ENCODE data around the gene SLC1A4.

The SLC1A4 gene

DNA sequence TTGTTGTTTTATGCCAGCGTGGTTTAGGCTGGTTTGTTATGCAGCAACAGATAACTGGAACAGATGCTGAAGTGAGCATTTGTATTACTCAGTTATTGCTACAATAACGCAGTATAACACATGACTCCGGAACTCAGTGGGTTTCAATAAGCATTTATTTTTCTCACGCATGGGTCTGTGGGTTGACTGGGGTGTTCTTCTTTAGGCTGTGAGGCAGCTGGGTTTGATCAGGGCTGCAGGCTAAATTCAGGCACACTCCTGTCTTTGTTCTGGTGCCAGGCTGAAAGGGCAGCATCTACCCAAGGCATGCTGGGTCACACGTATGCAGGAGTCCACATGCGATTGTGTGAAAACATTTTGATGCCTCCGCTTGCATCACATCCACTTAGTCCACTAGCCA, 3.8 kb upstream of the SLC1A4 start:
- H3K27ac ChIP-seq = no peak overlapping the region
- H3K4me3 ChIP-seq (ENCODE audit: low read depth, low read length) = no peak overlapping the region
- TF ChIP-seq, protein P1, sequence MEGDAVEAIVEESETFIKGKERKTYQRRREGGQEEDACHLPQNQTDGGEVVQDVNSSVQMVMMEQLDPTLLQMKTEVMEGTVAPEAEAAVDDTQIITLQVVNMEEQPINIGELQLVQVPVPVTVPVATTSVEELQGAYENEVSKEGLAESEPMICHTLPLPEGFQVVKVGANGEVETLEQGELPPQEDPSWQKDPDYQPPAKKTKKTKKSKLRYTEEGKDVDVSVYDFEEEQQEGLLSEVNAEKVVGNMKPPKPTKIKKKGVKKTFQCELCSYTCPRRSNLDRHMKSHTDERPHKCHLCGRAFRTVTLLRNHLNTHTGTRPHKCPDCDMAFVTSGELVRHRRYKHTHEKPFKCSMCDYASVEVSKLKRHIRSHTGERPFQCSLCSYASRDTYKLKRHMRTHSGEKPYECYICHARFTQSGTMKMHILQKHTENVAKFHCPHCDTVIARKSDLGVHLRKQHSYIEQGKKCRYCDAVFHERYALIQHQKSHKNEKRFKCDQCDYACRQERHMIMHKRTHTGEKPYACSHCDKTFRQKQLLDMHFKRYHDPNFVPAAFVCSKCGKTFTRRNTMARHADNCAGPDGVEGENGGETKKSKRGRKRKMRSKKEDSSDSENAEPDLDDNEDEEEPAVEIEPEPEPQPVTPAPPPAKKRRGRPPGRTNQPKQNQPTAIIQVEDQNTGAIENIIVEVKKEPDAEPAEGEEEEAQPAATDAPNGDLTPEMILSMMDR (IDR thresholded peaks at IDR 0.05; ENCODE audit: low read depth, low read length) = no peak
- no peaks in the 10 kb centered on the region for H3K27me3 ChIP-seq (ENCODE audit: insufficient read depth, low read depth, severe bottlenecking)
- DNase-seq = no peak
- H3K9me3 ChIP-seq (ENCODE audit: severe bottlenecking) = no peaks in the 10 kb centered on the region
- H3K36me3 ChIP-seq = peaks cover 3% of the 10 kb centered on the region

DNA sequence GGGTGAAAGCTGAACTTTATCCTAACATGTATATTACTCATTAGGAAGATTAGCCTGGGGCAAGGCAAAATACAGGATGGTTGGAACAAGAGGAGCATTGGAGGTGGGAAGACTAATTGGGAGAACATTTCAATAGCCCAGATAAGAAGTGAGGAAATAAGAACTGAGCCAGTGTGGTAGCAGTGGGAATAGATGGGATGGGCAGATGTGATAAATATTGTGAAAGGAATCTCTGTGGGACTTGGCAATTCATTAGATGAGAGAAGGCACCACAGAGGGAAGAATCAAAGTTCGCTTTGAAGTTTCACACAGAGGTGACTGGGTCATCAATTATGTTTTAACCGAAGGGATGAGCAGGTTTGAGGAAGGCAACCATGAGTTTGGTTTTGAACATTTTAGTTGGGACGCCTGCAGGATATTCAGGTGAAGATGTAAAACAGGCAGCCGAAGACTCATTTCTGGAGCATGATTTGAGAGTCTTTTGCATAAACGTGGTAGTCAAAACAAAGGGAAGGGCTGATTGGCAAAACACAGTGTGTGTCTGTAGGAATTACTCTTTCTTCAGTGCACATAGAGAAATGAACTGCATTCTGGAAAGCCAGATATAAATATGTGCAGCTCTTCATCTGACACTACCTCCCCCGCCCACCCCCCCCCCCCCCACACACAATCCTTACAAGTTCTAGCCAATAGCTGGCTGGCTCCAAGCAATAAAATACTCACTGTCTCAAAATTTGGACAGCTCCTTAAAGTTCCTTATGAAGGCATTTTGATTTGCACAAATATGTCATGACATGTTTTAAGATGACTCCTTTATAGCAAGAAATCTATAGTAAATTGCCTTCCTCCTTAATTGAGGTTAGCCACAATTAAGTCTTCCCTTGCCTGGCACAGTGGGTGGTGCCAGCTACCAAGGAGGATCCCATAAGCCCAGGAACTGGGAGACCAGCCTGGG, 1.9 kb upstream of the SLC1A4 start:
- DNase-seq = no peak
- Histone ChIP-seq H3K4me3 (ENCODE audit: low read depth, low read length) (peak overlapping the region; percentile 53), H3K36me3 (peaks cover 3% of the 10 kb centered on the region), H3K9me3 (ENCODE audit: severe bottlenecking) (no peaks in the 10 kb centered on the region), H3K27me3 (ENCODE audit: insufficient read depth, low read depth, severe bottlenecking) (no peaks in the 10 kb centered on the region), H3K27ac (peak overlapping the region; percentile 97)
- TF ChIP-seq, protein P1 (IDR thresholded peaks at IDR 0.05; ENCODE audit: low read depth, low read length) = no peak

DNA sequence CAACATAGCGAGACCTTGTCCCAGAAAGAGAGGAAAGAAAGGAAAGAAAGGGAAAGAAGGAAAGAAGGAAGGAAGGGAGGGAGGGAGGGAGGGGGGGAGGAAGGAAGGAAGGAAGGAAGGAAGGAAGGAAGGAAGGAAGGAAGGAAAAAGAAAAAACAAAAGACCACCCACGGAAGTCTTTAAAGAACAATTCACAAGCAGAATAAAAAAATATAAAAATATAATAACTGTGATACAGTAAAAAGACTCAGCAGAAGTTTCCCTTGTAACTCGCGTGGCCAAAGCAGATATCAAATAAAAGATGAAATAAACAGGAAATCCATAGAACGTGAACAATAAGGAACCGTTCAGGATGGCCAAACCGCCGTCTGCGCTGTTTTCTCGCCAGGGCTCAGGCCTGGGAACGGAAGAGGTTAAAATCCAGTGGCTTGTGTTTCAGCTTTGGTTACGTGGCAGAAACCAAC, 1.2 kb upstream of the SLC1A4 start:
- Histone ChIP-seq H3K27ac (peak overlapping the region; percentile 97), H3K27me3 (ENCODE audit: insufficient read depth, low read depth, severe bottlenecking) (no peaks in the 10 kb centered on the region), H3K36me3 (peaks cover 3% of the 10 kb centered on the region), H3K9me3 (ENCODE audit: severe bottlenecking) (no peaks in the 10 kb centered on the region), H3K4me3 (ENCODE audit: low read depth, low read length) (peak overlapping the region; percentile 53)
- TF ChIP-seq, protein P1 (IDR thresholded peaks at IDR 0.05; ENCODE audit: low read depth, low read length) = no peak
- DNase-seq = no peak

DNA sequence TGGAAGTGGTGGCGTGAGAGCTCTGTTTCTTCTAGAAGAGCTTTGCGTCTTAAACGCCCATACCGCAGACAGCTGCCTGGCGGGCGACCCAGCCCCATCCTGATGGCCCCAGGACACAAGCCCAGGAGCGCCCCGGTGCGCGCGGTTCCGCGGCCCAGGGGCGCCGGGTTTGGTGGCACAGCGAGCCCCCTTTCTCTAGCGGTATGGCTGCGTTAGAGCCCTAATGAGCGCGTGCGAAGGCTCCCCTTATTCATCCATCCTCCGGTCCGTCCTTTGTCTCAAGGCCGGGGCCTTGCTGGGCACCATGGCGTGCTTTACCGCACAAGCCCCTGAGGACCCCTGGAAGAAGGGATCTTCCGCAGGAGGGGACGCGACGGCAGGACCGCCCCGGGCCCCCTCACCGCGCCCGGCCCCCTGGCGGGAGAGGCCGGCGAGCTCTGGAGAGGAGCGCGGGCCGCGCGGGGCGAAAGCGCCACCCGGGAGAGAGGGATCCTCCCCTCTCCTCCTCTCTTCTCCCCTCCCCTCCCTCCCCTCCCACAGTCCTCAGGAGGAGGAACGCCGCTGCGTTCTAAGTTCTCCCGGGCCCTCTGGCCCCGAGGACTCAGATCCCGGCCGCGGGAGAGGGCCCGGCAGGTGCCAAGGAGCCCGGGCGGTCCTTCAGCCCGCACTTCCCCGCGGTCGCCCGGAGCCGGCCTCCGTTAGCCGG, 626 bp upstream of the SLC1A4 start:
- DNase-seq = peak; percentile 88
- H3K4me3 ChIP-seq (ENCODE audit: low read depth, low read length) = peak overlapping the region; percentile 53
- peaks cover 3% of the 10 kb centered on the region for H3K36me3 ChIP-seq
- peak overlapping the region; percentile 97 for H3K27ac ChIP-seq
- no peaks in the 10 kb centered on the region for H3K27me3 ChIP-seq (ENCODE audit: insufficient read depth, low read depth, severe bottlenecking)
- H3K9me3 ChIP-seq (ENCODE audit: severe bottlenecking) = no peaks in the 10 kb centered on the region
- TF ChIP-seq, protein P1 (IDR thresholded peaks at IDR 0.05; ENCODE audit: low read depth, low read length) = peak; percentile 44

DNA sequence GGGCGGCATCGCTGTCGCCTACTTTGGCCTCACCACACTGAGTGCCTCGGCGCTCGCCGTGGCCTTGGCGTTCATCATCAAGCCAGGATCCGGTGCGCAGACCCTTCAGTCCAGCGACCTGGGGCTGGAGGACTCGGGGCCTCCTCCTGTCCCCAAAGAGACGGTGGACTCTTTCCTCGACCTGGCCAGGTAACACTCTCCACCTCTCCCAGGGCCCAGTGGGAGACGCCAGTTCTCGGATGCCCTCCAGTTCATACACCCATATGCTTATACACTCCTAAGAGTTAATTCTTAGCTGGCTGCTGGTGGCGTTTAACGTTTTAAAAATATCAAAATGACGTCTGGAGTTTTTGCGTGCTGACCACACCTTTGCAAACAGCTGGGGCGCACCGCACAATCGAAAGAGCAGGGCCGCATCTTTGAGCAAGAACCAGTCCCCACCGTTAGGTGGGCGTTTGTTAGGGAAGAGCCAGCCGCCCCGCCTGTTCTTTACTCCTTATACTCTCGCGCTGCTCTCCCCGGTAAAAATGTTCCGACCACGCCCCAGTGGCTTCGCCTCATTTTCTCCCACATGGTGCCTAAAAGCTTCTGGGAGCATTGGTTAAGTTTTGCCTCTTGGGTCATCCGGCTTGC, 899 bp downstream of the SLC1A4 start:
- Histone ChIP-seq H3K27ac (peak overlapping the region; percentile 97), H3K9me3 (ENCODE audit: severe bottlenecking) (no peaks in the 10 kb centered on the region), H3K4me3 (ENCODE audit: low read depth, low read length) (peak overlapping the region; percentile 88), H3K36me3 (peaks cover 11% of the 10 kb centered on the region), H3K27me3 (ENCODE audit: insufficient read depth, low read depth, severe bottlenecking) (no peaks in the 10 kb centered on the region)
- TF ChIP-seq, protein P1 (IDR thresholded peaks at IDR 0.05; ENCODE audit: low read depth, low read length) = no peak
- peak; percentile 23 for DNase-seq

All from WERI-Rb-1 (cell line).